Activated T-cell treated with anti-CD3 and anti-CD28 coated beads for 48 hours (primary cell): Measurements from ENCODE around the gene INHBE.
"Not testable (repeated sequence)": the region's sequence is repeated elsewhere in the genome, so short reads cannot be mapped to it uniquely, and the experiment has no call there.

ENCODE experiments used
- DNase-seq: peaks from one replicate; pipeline ENCODE4 v3.0.0-alpha.2; 2020; ENCODE audit warnings: low read depth

The INHBE gene

DNA sequence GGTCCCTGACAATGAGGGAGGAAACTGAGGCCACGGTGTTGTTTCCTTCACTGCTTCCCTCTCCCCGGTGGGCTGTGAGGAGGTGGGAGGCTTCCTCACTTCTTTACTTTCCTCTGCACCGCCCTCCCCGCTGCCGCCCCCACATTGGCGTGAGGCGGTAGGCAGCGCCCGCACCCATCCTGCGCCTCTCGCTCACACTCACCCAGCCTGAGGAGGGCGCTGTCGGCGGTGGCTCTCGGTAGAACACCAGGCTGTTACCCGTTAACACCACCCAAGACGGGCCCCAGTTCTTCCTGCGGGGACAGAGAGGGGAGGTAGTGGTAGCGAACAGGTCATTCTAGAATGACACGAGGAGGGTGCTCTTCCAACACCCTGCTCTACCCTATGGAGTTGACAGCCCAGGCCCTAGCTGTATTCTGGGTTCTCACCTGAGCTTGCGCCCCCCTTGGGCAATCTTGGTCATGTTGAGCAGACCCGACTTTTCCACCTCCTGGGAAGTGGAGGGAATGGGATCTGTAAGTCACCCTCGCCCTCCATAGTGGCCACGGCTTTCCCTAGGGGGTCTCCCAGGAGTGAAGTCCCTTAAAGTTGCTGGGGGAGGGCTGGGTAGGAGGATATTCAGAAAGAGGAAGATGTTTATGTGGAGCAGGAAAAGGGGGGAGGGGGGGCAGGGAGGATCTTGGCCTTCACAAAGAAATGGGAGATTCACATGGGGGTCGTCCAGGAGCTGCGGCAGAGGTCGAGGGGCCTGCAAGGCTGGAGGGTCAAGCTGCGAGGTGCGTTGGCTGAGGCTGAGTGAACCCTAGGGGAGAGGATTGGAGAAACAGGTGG, 21.3 kb downstream of the INHBE start:
- peak; percentile 79 for DNase-seq

DNA sequence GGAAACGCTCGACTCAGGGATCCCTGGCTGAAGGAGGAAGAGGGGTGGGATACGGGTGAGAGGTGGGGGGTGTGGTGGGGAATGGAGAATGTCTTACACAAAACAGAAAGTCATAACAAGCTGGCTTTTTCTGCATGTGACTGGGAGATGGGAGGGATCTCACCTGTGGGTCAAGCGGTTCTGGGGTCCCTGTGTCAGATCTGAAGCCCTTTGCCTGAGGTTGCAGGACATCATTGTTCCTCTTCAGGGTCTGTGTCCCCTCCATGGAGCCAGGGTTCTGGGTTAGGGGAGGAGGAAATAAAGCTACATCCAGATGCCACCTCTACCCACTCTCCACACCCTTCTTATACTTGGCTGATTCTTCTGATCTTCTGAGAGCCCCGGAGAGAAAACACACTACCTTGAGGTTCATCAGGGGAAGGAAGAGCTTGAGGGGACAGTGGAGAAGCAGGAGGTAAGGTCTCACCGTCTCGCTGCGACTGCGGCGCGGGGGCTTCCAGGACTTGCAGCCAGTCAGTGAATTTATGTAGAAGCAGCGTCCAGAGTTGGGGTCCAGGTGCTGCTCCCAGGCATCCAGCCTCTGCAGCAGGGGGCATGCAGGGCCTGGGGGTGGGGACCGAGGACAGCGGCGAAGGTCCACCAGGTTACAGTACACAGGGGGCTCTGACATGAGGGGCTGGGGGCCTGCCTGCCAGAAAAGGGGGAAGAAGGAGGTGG, 22.0 kb downstream of the INHBE start:
- DNase-seq = no peak

DNA sequence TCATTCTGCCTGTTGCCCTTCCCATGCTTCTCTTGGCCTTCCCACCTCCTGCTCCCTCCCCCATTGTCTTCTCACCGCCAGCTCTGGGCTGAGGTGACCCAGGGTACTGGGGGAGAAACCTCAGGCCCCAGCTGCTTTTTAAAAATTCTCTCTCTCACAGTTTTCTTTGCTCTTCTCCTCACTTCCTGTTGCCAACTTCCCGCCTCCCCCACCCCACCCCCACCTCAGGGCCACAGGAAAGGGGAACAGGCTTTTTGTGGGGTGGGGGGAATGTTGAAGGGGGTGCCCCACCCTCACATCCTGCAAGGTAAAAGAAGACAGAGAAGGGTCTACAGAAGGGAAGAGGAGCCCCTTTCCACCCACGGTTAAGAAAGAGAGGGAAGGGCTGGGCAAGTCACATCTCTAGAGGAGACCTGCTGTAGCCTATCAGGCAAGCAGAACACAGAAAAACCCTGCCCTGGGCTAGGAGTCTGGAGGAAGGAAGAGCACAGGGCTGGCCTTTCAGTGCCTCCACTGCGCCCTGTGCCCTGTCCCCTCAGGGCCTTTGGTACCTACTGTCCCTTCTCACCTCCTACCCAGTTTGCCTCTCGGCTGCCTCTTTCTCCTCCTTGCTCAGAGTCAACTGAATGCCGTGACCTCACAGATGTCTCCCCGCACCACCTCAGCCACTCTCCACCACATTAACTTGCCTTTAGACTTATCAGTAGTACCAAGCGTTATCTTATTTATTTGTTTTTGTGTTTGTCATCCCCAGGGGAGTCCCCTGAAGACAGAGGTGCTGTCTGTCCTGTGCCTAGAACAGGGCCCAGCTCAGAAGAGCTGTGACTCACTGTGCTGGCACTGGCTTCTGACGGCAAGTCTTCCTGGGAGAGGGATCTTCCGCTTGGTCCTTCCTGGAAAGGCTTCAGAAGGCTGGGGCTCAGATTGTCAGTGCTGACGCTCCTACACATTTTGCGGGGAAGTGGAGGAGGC, 22.9 kb downstream of the INHBE start:
- no peak for DNase-seq

DNA sequence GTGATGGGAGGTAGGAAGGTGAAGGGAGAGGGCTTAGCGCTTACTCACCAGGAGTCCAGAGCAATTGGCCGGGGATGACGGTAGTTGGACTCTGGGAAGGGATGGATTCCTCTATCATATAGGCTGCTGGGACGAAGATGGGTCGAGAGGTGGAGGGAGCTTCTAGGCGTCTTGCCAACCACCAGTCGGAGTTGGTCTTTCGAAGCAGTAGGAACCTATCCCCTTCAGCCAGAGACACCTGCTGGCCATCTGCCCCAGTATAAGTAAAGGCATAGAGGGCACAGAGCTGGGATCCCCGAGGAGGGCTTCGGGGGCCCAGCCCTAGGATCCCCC, 23.9 kb downstream of the INHBE start:
- no peak for DNase-seq

DNA sequence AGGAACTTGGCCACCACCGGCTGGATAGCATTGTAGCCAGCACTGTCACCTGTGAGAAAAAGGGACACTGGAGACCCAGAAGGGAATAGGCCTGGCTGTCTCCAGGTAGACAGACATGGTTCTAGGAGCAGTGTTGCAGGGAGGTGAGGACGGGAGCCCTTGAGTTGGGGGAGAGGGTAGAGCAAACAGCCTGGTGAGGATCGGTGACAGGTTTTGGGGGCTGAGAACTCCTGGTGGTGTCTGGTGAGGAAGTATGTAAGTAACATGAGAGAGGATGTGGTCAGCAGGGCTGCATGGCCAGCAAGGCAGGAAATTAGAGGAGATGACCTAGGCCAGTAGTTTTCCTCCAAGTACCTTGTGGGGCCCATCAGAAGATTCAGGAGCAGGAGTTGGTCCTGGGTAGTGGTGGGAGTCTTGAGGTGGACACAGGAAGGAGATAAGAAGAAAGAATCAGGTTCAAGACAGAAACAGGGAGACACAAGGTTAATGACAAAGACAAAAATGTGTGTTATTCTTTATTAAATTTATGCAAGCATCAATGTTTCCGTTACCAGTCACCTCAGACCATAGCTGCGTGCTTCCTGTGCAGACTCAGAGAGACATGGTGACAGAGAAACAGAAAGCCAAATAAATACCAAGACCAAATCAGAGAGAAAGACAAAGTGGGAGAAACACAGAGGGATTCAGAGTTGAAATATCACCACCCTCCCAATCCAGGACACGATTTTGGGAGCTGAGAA, 24.4 kb downstream of the INHBE start, which contains the start of gene ARHGAP9:
TSS of gene ARHGAP9 (minus strand) at position 491 of the 740 bp plus-strand sequence. CDS start at position 31, 460 bp downstream.
- no peak for DNase-seq

DNA sequence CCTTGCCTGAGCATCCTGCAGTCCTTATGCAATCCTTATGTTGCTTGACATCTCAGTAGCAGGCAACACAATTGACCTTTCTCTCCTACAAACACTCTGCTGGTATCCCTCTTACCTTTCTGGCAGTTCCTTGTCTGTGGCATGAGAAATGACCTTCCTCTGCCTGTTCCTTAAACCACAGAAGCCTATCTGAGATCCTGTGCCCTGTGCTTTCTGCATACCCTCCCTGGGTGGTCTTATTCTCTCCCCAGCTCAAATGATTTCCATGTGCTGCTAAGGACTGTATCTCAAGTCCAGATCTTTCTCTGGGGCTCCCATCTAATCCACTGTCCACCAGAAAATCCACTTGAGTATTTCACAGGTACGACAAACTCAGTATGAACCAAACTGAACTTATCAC, 26.6 kb downstream of the INHBE start:
- DNase-seq = no peak

DNA sequence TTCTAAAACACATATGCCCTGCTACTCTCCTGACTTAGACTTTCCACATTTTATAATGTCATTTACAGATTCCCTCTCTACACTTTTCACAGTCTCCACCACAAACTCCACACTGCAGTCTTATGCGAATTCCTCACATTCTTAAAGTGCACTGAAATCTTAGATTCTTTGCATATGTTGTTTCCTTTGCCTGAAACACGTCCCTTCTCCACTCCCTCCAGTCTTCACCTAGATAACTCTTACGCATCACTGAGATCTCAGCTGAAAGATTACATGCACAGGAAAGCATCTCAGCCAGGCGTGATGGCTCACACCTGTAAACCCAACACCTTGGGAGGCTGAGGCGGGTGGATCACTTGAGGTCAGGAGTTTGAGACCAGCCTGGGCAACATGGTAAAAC, 28.4 kb downstream of the INHBE start:
- no peak for DNase-seq

DNA sequence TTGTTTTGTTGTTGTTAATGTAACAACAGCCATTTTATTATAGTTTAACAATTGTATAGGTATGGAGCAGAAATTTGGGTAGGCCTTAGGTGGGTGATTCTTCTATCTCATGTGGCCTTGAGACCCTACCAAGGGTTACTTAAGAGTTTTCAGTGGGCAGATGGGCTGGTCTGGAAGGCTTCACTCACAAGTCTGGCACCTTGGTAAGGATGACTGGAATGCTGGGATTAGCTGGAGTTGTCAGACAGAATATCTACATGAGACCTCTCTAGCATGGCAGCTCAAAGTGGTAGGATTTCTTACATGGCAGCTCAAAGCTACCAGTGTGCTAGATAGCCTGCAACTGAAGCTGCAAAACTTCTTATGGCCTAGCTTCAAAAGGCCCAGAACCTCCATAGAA, 30.6 kb downstream of the INHBE start:
- no peak for DNase-seq

DNA sequence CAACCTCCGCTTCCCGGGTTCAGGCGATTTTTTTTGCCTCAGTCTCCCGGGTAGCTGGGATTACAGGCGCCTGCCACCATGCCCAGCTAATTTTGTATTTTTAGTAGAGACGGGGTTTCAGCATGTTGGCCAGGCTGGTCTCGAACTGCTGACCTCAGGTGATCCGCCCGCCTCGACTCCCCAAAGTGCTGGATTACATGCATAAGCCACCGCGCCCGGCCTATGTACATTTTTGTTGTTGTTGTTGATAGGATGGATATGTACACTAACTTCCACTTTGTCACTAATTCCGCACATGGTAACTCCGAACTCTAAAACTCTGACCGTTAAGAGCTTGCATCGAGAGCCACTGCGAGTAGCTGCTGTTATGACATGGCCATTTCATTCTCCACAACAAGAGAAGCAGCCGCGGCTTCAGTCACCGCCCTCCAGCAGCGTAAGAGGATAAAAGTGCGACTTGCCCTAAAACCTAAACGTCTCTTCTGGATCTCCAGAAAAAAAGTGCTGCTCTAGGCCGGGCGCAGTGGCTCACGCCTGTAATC, 32.0 kb downstream of the INHBE start:
- DNase-seq = no peak

DNA sequence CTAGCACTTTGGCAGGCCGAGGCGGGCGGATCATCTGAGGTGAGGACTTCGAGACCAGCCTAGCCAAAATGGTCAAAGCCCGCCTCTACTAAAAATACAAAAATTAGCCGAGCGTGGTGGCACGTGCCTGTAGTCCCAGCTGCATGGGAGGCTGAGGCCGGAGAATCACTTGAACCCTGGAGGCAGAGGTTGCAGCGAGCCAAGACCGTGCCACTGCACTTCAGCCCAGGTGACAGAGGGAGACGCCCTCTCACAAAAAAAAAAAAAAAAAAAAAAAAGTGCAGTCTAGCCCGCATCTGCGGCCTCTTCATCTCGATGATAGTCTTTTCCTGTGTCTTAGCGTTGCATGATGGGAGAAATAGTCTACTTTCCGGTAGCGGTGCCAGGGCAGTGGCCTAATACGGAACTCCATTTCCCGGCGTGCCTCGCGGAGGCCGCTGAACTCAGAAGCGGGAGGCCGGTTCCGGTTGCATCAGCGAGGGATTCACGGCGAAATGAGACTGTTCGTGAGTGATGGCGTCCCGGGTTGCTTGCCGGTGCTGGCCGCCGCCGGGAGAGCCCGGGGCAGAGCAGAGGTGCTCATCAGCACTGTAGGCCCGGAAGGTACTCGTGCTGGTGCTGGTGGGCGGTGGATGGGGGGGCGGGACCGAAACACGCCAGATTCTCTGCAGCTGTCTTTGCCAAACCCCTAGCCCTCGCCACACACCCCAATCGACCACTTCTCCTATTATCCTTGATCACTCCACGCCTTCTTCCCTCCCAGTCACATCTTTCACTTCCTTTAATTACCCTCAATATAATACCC, 32.7 kb downstream of the INHBE start, which contains the start of gene MARS1:
TSS of gene MARS1 (plus strand) at position 472 of the 805 bp plus-strand sequence. CDS start at position 495, 23 bp downstream.
- peak; percentile 89 for DNase-seq

DNA sequence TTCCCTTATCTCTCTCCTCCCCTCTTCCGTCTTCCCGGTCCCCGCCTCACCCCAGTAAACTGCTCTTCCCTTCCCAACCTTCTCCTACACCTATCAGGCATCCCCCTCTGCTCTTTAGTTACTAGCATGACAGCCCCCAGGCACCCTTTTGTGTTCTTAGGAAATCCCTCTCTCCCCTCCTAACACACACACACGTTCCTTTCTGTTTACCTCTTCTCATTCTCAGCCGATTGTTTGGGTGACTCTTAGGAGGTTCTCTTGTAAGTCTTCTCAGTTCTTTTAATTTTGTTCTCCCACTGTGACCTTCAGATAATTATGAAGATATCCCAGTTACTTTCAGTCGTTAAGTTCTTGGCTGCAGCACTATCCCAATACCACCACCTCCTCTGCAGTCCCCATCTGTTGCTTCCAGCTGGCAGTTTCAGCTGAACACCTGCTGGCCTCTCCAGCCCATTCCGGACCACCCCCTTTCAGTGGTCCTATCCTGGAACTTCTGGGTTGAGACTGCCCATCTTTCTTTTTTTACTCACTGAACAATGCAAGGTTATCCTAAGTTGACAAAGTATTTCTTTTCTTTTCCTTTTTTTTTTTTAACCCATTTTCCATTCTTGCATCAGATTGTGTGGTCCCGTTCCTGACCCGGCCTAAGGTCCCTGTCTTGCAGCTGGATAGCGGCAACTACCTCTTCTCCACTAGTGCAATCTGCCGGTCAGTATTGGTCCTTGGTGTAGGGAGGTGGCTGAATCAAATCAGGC, 33.5 kb downstream of the INHBE start:
- DNase-seq = no peak

DNA sequence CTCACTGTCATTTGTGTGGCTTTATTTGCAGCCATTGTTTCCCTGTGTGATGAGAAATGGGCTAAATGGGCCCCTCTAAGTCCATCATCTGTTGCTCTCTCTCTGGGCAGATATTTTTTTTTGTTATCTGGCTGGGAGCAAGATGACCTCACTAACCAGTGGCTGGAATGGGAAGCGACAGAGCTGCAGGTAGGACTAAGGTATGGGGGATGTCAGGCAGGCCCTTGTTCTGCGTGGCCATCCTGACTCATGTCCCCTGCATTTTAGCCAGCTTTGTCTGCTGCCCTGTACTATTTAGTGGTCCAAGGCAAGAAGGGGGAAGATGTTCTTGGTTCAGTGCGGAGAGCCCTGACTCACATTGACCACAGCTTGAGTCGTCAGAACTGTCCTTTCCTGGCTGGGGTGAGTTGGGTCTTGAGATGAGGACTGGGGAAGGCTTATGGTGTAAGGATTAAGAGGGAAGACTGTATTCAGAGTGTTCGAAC, 34.1 kb downstream of the INHBE start:
- no peak for DNase-seq

DNA sequence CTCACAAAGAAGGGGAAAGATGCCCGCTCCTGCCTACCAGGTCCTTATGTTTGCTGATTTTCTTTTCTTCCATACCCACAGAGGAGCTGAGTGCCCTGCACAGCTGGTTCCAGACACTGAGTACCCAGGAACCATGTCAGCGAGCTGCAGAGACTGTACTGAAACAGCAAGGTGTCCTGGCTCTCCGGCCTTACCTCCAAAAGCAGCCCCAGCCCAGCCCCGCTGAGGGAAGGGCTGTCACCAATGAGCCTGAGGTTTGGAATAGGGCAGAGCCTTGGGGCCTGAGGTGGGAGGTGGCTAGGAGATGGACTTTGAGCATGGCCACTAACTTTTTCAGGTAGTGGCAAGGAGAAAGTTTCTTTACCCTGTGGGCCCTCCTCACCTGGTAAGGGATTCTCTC, 35.0 kb downstream of the INHBE start:
- no peak for DNase-seq

DNA sequence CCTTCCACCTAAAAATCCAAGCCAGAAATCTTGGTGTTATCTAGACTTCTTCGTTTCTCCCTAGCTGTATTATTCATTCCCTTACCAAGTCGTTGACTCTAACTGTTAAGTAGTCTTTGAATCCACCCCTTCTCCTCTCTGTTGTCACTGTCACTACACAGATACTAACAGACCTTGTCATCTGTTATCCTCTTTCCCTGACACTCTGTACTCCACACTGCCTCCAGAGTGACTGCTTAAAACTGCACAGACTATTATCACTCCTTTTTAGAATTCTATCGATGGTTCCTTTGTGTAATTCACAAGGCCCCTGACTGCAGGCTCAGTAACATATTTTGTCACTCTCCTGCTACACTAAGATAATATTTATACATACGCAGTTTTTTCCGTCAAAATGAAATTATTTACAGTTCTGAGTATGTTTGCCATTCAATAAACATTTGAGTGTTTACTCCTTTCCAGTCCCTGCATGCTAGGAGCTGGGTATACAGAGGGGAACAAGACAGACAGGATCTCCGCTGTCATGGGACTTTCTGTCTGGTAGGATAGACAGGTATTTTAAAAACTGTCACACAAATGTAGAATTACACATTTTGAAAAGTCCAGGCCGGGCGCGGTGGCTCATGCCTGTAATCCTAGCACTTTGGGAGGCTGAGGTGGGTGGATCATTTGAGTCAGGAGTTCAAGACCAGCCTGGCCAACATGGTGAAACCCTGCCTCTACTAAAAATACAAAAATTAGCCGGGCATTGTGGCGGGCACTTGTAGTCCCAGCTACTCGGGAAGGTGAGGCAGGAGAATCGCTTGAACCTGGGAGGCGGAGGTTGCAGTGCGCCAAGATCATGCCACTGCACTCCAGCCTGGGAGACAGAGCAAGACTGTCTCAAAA, 36.5 kb downstream of the INHBE start:
- DNase-seq = no peak

DNA sequence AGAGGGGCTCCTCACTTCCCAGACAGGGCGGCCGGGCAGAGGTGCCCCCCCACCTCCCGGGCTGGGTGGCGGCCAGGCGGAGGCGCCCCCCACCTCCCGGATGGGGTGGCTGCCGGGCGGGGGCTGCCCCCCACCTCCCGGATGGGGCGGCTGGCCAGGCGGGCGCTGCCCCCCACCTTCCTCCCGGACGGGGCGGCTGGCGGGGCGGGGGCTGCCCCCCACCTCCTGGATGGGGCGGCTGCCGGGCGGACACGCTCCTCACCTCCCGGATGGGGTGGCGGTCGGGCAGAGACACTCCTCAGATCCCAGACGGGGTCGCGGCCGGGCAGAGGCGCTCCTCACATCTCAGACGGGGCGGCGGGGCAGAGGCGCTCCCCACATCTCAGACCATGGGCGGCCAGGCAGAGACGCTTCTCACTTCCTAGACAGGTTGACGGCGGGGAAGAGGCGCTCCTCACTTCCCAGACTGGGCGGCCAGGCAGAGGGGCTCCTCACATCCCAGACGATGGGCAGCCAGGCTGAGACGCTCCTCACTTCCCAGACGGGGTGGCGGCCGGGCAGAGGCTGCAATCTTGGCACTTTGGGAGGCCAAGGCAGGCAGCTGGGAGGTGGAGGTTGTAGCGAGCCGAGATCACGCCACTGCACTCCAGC, 40.1 kb downstream of the INHBE start:
- DNase-seq = not testable (repeated sequence)

DNA sequence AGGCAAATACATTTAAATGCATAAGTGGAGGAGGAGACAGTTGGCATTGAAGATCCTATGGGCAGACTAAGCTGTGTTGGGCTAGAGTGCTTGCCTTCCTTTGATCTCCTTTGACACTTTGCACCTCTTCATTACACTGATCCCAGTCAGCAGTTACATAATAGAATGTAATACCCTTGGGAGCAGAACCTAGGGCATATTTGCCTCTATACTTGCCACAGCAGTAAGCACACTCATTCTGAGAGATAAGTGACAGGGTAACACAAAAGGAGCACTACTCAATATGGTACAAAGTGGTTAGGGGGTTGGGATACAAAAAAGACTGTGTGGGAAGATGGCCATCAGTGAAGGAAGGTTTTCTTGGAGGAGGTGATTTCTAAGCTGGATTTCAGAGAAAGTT, 41.7 kb downstream of the INHBE start:
- DNase-seq = no peak

DNA sequence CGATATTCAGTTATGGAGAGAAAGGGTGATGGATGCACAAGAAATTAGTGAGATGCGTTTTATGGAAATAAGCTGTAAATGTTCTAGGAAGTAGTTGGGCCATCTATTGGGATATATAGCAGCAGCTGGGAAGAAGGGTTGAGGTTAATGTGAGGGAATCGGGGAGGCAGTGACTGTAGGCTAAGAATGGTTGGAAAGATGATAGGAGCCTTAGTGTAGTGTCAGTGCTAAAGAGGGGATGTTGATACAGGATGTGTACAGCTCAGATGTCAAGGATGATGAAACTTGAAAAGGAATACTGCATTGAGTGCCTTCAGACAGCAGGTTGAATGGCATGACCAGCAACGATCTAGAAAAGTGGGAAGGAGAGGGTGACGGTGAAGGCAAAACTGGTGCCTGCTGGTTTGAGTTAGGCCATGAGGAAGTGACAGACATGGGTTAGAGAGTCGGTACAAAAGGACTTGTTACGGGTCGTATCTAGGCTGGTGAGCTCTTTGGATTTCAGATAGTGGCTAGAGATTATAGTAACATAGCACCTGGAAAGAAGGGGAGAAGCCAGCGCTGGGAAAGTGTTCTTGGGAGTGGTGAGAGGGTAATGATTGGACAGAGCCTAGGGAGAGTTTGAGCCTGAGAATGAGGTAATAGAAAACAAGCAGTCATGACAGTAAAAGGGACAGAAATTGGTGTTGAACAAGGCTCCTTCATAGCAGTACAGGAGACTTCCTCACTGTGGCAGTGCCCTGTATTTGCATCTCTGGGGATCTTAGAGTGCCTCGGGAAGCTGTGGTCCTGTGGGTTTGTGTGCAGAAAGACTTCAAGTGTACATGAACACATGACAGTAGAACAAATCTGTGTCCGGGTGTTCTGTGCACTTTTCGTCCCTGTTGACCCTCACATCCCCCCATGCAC, 42.4 kb downstream of the INHBE start:
- DNase-seq = no peak
